Measurements from ENCODE around the gene CCDC142. TPM values are rescaled to one million over a fixed set of nuclear protein-coding genes. Genes with fewer than 3 reads are reported as not detected.

CCDC142 gene
- total RNA-seq, 6 experiments from 2014 or later = 5.9 to 15.4 (median 11.2) TPM

DNA sequence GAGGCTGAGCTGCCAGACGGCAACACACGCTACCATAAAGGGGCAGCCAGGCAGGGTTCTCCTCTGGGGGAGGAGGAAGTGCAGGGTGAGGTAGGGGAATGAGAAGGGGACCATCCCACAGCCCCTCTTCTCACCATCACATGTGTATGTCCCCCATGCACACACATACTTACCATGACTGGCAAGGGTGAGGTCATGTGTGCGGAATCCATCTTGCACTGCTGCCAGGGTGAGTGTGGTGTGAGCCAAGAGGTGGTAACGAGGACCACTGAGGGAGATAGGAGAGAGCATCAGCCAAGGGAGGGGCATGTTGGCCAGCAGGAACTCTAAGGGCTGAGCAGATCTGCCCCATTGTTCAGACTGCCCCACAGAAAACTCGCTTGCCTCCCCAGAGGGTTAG lies 54.1 kb downstream of the CCDC142 start:
- Histone ChIP-seq H3K9me3 (no peaks in the 10 kb centered on the region), H3K4me1 (peaks cover 0 to 29% (median 15%) of the 10 kb centered on the region in 4 donors), H3K27ac (no peak overlapping the region), H3K4me3 (no peak overlapping the region), H3K27me3 (no peaks in the 10 kb centered on the region), H3K36me3 (peaks cover 0 to 59% (median 20%) of the 10 kb centered on the region in 4 donors)
- TF ChIP-seq POLR2A (IDR thresholded peaks at IDR 0.05) = no peak
- TF ChIP-seq, protein P1, sequence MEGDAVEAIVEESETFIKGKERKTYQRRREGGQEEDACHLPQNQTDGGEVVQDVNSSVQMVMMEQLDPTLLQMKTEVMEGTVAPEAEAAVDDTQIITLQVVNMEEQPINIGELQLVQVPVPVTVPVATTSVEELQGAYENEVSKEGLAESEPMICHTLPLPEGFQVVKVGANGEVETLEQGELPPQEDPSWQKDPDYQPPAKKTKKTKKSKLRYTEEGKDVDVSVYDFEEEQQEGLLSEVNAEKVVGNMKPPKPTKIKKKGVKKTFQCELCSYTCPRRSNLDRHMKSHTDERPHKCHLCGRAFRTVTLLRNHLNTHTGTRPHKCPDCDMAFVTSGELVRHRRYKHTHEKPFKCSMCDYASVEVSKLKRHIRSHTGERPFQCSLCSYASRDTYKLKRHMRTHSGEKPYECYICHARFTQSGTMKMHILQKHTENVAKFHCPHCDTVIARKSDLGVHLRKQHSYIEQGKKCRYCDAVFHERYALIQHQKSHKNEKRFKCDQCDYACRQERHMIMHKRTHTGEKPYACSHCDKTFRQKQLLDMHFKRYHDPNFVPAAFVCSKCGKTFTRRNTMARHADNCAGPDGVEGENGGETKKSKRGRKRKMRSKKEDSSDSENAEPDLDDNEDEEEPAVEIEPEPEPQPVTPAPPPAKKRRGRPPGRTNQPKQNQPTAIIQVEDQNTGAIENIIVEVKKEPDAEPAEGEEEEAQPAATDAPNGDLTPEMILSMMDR (IDR thresholded peaks at IDR 0.05) = no peak
- 93% methylated on average over 2 of the region's 5 CpGs for WGBS (ENCODE audit: insufficient coverage, low coverage, low lambda C conversion rate, missing lambda C conversion rate)
- no peak for ATAC-seq
- intact Hi-C loops (cut with DNase I) = no loop called here
- no peak for DNase-seq

DNA sequence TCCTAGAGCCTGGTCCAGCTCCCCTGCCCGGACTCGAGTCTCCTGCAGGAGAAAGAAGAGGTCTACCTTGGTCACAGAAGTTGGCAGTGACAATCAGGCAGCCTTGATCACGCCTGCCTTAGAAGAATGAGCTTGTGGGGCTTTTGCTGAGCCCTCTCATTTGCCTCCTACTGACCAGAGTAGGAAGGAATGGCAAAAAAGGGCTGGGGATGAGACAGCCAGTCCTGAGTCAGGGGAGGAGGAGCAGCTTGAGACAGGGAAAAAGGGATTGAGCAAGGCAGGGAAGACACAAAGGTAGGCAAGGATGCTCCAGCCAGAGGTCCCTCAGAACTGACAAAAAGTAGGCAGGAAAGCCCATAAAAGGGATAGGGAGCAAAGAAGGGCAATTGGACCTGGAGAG lies 55.2 kb downstream of the CCDC142 start:
- H3K4me1 ChIP-seq = peaks cover 0 to 29% (median 15%) of the 10 kb centered on the region in 4 donors
- intact Hi-C loops (cut with DNase I) = no loop called here
- no peak overlapping the region for H3K27ac ChIP-seq
- ATAC-seq = no peak
- DNase-seq = no peak
- no peak for TF ChIP-seq POLR2A (IDR thresholded peaks at IDR 0.05)
- TF ChIP-seq, protein P1 (IDR thresholded peaks at IDR 0.05) = no peak
- WGBS (ENCODE audit: insufficient coverage, low coverage, low lambda C conversion rate, missing lambda C conversion rate) = 100% methylated on average over 1 of the region's 3 CpGs
- no peaks in the 10 kb centered on the region for H3K9me3 ChIP-seq
- H3K27me3 ChIP-seq = no peaks in the 10 kb centered on the region
- H3K4me3 ChIP-seq = no peak overlapping the region
- peaks cover 0 to 59% (median 20%) of the 10 kb centered on the region in 4 donors for H3K36me3 ChIP-seq

DNA sequence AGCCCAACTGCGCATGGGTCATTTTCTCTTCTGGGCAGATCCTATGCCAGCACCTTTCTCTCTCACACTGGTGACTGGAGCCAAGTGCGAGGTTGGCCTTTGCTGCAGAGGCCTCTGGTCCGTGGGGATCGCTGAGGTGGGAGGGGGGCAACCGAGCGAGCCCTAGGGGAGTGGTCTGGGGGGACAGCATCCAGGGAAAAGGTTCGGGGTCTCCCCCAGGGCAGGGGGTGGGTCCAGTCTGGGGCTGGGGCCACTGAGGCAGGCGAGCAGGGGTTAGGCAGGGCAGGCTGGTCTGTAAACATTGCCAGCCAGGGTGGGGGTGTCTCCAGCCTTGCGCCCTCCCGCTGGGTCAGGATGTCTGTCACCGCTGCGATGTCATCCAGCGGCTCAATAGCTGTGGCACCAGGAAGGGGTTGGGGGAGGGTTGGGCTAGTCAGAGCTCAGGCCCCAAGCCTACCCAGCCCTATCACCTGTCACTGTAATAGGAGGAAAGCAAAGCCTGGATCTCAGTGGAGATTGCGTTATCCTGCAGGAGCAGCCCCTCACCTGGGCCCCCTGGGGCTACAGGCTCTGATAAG lies 56.5 kb downstream of the CCDC142 start:
- no peak overlapping the region for H3K27ac ChIP-seq
- TF ChIP-seq POLR2A (IDR thresholded peaks at IDR 0.05) = no peak
- TF ChIP-seq, protein P1 (IDR thresholded peaks at IDR 0.05) = no peak
- H3K27me3 ChIP-seq = no peaks in the 10 kb centered on the region
- ATAC-seq (no peak), DNase-seq (peak in 1 of 3 donors; percentile 48)
- H3K4me1 ChIP-seq = peaks cover 0 to 33% (median 14%) of the 10 kb centered on the region in 4 donors
- no peak overlapping the region for H3K4me3 ChIP-seq
- intact Hi-C loops (cut with DNase I) = no loop called here
- H3K36me3 ChIP-seq = peaks cover 0 to 49% (median 17%) of the 10 kb centered on the region in 4 donors
- no peaks in the 10 kb centered on the region for H3K9me3 ChIP-seq
- WGBS (ENCODE audit: insufficient coverage, low coverage, low lambda C conversion rate, missing lambda C conversion rate) = 100% methylated on average over 1 of the region's 14 CpGs

DNA sequence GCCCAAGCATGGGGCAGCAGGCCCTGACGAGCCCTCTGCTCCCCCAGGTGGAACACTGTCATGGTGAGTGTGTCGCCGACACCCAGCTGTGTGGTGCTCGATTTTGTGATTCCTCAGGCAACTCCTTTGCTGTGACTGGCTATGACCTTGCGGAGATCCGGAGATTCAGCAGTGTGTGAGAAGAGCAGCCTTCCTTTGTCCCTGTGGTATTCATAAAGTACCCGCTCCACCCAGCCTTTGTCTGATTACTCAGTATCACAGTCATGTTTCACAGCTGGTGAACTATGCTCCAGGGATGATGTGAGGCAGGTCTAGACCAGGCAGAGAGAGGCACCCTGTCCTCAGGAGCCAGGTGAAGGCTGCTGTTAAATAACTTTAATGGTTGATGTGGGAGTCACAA lies 57.3 kb downstream of the CCDC142 start:
- DNase-seq = no peak
- Histone ChIP-seq H3K4me1 (peaks cover 0 to 30% (median 10%) of the 10 kb centered on the region in 4 donors), H3K36me3 (peaks cover 0 to 46% (median 17%) of the 10 kb centered on the region in 4 donors), H3K9me3 (no peaks in the 10 kb centered on the region), H3K4me3 (no peak overlapping the region), H3K27ac (no peak overlapping the region), H3K27me3 (no peaks in the 10 kb centered on the region)
- peak in 1 of 4 donors; percentile 1 for ATAC-seq
- 92% methylated on average over 7 of the region's 7 CpGs for WGBS (ENCODE audit: insufficient coverage, low coverage, low lambda C conversion rate, missing lambda C conversion rate)
- intact Hi-C loops (cut with DNase I) = no loop called here
- TF ChIP-seq, protein P1 (IDR thresholded peaks at IDR 0.05) = no peak
- no peak for TF ChIP-seq POLR2A (IDR thresholded peaks at IDR 0.05)
